ENCODE measurements around the gene CBR3.
A peak's percentile ranks its signal among the peaks of the same experiment; 100 is the strongest.

The CBR3 gene

DNA sequence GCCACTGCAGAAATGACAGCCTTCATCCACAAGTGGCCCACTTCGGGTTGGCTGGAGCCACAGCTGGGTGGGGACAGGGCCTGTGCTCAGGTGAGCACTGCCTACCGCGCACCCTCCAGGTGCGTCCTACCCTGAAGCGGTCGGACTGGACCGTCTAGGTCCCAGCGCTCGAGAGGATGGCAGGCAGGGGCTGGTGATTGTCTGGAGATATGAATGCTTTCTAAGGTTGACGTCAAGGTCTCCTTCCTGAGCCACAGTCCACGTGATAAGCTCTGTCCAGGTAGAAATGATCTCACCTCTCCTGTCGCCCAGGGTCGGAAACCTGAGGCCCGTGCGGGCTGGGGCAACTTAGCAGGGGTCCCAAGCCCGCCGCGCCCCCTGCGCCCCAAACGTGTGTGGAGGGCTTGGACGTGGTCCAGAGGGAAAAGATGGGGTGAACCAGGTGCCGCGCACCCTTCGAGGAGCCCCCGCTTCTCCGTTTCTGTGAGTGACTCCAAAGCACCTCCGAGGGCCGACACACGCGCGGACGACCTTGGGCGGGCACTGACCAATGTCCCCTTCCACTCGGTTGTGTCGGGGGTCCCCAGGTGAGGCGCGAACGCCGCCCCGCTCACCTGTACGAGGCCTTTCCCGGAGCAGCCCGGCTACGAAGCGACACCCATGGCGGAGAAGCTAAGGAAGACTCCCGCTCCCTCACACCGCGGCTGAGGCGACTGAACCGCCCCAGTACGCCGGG, 20.9 kb downstream of the CBR3 start:
- DNase-seq (ENCODE audit: low read depth) = no peak

DNA sequence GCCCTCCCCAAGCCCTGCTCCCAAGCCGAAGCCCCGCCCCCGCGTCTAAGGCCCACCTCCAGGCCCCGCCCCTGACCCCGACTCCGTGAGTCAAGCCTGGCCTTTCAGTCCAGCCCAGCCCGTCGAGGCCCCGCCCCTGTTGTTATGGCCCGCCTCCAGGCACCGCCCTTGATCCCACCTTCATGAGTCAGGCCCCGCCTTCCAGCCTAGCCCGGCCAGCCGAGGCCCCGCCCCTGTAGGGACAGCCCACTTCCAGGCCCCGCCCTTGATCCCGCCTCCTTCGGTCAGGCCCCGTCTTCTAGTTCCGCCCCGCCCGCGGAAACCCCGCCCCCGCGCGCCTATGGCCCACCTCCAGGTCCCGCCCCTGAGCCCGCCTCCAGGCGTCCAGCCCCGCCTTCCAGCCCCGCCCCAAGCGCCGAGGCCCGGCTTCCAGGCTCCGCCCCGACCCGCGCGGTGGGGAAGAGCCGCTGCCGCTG, 21.5 kb downstream of the CBR3 start:
- DNase-seq (ENCODE audit: low read depth) = peak; percentile 90

DNA sequence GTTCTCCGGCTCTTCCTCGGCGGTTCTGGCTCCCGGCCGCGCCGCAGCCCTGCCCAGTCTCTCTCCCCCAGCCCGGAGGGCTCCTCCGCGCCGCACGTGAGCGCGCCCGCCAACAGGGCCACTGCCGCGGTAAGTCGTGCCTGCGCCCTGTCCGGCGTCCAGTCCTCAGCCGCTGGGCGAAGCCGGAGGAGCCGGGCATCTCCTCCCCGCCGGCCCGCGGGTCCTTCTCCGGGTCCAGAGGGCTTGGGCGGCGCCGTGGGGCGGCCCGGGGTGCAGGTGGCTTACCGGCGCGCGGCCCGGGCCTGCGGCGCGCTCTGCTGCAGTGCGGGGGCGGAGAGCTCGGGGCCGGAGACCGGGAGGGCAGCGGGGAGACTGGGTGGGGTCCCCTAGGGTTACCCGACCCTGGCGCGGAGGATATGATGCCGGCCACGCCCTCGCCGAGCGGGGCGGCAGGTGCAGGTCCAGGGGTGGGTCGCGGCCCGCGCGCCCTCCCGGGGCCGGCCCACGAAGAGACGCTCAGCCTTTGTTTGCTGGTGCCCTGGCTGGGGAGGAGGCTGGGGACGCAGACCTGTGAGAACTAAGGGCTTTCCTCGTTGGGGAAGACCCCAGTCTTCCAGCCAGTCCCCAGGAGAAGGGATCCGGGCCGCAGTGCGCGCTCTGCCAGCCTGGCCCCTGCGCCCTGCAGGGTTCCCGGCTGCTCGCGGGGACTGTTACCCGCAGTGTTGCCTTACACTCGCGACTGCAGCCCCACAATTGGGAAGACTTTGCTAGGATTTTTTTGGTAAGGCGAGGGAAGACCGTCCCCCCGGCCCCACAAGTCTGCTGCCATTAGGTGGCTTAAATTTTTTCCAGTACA, 22.2 kb downstream of the CBR3 start, which contains the start of gene DOP1B:
DOP1B (plus strand) TSS at position 10 of the 856 bp plus-strand sequence. CDS start 7,910 bp downstream, outside the sequence.
- no peak for DNase-seq (ENCODE audit: low read depth)

DNA sequence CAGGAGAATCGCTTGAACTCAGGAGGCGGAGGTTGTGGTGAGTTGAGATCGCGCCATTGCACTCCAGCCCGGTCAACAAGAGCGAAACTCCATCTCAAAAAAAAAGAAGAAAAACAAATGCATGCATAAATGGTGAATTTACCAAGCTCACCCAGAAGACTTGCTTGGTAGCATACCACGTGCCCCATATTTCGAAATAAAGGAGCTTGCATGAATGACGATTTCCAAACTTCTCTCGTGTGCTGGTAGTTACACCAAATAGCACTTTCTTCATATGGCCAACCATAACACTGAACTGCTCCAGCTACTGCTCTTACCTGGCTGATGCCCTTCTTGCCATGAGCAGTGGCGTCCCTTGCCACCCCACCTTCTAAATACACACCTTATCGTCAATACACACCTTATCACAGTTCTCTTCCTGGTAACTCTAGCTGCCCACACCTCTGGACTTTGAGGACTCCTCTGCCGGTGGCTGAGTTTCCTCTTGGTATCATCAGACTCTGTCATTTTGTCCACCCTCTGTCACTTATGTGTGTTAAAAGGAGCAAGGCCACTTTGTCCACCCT, 24.6 kb downstream of the CBR3 start:
- no peak for DNase-seq (ENCODE audit: low read depth)

DNA sequence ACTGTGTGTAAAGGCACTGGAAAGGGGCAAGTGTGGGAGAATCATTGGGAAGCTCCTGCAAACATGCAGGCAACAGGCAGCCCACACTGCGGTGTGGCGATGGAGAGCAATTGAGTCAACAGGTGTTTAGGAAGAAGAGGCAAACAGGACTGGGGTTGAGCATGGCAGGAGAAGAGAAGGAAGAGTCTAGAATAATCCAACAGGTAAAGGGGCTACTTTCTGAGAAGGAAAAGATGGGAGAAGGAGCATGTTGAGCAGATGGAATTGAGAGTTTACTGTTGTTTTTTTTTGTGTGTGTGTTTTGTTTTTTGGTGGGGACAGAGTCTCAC, 25.9 kb downstream of the CBR3 start:
- no peak for DNase-seq (ENCODE audit: low read depth)

DNA sequence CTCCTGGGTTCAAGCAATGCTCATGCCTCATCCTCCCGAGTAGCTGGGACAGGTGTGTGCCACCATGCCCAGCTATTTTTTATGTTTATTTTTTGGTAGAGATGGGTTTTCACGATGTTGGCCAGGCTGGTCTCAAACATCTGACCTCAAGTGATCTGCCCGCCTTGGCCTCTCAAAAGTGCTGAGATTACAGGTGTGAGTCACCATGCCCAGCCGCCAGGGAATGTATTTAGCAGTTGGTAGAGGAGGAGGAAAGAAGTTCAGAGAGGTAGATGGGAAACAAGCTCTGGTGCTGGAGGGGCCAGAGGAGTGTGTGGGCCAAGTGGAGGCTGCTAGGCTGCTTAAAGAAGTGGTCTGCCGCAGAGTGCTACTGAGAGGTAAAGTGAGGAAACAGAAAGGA, 27.8 kb downstream of the CBR3 start:
- DNase-seq (ENCODE audit: low read depth) = no peak

DNA sequence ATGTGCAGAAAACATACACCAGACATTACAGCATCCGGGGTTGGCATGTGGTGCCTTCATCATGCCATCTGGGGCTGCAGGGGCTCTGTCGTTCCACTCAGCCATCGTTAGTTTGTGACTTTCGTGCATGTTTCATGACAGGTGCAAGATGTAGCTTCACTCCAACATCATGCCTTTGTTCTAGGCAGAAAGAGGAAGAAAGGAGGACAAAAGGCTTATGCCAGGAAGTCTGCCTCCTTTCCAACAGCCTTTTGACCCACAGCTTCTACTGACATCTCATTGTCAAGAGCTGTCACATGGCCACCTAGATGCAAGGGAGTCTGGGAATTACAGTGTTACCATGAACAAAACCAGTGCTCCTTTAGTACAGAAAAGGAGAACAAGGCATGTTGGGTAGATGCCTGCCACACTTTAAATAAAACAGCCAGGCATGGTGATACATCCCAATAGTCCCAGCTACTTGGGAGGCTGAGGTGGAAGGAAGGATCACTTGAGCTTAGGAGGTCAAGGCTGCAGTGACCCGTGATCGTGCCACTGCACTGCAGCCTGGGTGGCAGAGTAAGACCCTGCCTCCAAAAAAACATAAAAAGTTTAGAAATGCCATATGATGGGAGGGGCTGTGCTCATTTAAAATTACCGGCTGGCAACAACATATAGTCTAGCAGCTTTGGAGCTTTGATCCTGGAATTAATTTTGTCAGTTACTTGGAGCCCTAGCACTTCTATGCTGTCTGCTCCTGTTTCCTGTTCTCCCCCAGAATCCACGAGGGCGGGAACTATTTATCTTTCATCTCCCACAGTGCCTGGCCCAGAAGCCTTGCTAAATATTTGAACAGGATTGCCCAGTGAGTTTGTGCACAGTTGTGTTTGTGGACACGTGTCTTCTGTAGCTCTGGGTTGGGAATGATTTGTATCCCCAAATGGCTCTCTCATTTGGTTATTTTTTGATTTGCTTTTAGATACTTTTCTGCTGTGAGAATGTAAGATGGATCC, 29.2 kb downstream of the CBR3 start:
- no peak for DNase-seq (ENCODE audit: low read depth)

DNA sequence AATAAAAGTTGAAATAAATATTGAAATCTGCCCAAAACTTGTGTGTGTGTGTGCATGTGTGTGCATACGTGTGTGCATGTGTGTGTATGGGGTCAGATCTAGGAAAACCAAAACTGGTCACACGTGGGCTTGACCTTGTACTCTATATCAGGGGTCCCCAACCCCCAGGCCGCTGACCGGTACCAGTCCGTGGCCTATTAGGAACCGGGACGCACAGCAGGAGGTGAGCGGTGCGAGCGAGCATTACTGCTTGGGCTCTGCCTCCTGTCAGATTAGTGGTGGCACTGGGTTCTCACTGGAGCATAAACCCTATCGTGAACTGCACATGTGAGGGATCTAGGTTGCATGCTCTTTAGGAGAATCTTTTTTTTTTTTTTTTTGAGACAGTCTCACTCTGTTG, 30.5 kb downstream of the CBR3 start:
- no peak for DNase-seq (ENCODE audit: low read depth)

DNA sequence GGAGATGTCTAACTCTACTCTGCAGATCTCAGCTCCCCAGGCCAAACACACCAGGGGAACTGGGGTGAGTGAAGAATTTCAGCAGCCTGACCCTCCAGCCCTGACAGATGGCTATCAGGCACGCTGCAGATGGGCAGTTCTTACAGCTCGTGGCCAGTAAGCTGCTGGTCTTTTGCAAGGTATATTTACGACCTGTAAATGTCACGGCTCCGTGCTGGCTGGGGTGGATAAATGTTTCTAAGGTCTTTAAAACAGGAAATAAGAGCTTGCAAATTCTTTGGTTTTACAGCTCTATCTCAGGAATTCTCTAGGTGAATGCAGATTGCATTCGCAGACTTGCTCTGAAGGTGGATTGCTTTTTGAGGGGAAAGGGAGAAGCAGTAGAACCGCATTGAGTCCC, 31.8 kb downstream of the CBR3 start:
- DNase-seq (ENCODE audit: low read depth) = no peak

DNA sequence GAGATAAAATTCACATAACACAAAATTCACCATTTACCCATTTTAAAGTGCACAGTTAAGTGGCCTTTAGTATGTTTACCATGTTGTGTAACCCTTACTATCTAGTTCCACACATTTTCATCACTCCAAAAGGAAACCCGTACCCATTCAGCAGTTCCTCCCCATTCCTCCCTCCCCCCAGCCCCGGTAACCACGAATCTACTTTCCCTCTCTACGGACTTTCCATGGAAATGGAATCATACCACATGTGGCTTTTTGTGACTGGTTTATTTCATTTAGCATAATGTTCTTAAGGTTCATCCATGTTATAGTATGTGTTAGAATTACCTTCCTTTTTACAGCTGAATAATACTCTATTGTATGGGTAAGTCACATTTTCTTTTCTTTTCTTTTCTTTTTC, 32.7 kb downstream of the CBR3 start:
- no peak for DNase-seq (ENCODE audit: low read depth)

DNA sequence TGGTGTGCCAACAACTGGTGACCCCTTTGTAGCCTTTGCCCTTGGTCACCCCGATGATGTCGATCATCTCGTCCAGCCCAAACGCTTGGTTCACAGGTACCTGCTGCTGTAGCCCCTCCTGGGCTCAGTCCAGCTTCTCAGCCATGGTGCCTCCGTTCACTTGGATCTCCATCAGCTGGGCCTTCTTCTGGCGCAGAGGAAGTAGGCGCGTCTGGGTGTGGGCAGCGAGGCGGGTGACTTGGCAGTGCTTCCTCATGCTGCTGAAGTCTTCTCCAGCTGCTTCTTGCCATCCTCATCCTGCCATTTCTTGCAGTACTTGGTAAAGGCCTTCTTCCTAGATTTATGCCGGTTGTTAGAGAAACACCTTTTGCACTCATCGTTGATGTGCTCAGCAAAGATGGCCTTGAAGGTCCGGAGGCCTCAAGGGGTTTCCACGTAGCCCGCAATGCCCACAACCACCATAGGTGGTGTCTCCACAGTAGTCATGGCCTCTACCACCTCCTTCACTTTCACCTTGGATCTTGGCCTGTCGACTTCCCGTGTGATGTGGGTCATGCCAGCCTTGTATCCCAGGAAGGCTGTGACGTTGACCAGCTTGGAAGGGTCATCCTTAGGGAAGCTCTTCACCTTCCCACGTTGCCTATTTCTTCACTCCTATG, 34.7 kb downstream of the CBR3 start:
- no peak for DNase-seq (ENCODE audit: low read depth)

DNA sequence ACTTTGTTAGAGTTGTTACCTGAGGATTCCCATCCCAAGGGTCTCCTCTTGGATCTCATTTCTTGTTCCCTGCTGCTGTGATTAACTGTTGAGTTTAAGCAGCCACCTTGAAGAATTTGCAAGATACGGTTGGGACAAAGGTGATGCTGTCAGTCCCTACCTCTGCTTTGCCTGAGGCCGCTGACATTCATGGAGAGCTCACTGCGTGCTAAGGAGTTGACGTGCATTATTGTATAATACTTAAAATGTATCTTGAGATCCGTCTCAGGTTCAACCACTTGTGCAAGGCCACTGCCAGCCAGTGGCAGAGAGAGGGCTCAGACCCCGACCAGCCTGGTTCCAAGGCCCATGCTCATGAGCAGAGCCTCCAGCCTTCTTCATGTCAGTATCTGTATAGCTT, 35.9 kb downstream of the CBR3 start:
- no peak for DNase-seq (ENCODE audit: low read depth)

DNA sequence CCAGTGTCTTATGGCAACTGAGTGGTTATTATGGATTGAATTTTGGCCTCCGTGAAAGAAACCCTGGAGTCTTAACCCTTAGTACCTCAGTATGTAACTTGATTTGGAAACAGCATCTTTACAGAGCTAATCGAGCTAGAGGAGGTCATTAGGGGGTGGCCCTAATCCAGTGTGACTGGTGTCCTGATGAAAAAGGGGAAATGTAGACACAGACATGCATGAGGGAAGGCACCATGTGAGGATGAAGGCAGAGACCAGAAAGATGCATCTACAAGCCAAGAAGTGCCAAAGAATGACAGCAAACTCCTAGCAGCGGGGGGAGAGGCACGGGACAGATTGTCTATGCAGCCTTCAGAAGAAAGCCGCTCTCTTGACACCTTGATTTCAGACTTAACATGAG, 36.5 kb downstream of the CBR3 start:
- no peak for DNase-seq (ENCODE audit: low read depth)

DNA sequence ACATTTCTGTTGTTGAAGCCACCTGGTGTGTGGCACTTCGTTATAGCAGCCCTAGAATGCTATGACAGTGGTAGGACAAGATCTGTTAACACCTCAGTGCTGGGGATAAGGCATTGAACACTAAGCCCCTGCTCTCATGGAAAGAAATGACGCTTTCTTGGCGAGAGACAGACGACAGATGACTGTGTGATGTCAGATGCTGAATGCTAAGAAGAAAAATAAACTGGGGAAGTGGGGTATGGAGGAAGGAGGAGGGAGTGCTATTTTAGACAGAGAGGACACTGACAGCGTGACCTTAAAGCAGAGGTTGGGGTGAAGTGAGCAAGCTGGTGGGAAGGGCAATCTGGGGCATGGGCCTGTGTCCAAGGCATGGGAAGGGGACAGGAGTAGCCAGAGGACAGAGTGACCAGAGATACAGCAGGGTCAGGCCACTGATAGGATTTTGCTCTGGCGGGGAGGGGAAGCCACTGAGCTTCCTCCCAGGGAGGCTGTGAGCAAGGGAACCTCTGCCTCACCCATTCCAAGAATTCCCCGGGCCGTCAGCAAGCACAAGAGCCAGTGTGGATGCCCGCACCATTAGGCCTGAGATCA, 37.0 kb downstream of the CBR3 start:
- DNase-seq (ENCODE audit: low read depth) = no peak

DNA sequence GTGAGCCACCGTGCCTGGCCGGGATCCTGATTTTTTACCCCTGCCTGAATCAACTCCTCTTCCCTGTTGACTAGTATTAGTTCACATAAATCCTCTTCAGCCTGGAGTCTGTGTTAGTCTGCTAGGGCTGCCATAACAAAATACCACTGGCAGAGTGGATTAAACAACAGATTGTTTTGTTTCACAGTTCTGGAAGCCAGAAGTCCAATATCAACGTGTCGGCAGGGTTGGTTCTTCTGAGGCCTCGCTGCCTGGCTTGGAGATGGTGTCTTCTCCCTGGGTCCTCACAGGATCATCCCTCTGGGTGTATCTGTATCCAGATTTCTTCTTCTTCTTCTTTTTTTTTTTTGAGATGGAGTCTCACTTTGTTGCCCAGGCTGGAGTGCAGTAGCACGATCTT, 39.9 kb downstream of the CBR3 start:
- DNase-seq (ENCODE audit: low read depth) = no peak

DNA sequence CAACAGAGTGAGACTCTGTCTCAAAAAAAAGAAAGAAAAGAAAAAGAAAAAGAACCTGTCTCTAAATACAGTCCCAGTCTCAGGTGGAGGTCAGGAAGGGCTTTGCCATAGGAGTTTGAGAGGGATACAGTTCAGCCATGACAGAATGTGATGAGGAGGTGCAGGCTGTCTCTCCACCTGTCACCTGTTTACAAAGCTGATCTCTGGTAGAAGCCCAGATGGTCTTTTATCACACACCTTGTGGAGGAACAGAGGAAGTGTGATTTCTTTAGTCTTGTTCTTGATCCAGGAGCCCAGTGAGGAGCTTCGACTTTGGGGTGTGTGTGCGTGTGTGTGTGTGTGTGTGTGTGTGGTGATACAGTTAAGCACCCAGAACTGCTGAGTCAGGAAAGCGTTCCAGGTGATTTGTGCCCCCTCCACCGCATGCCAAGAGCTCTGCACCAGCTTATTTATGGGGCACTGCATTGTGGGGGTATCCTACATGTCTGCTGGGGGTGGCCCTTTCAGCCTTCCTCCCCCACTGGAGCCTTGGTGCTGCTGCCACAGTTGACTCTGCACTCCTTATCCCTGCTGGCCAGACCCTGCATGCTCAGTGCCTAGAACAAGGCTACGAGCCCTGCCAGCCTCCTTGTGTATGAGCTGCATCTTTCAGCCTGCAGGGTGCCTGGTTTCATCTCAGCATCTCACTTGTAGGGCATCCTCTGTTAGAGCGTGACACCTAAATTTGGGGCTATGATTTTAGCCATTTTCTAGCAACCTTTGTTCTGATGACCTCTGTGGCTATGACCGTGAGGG, 41.1 kb downstream of the CBR3 start:
- DNase-seq (ENCODE audit: low read depth) = no peak

DNA sequence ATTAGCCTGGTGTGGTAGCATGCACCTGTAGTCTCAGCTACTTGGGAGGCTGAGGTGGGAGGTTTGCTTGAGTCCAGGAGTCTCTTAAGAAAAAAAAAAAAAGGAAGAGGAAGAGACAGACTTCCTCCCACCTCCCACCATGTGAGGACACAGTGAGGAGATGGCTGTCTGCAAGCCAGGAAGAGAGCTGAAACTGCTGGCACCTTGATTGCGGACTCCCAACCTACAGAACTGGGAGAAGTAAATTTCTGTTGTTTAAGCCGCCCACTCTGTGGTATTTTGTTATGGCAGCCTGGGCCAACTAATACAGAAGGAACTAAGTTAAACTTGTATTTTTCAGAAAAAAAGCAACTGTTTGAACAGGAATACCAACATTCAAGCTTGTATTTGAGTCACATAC, 43.5 kb downstream of the CBR3 start:
- DNase-seq (ENCODE audit: low read depth) = no peak

DNA sequence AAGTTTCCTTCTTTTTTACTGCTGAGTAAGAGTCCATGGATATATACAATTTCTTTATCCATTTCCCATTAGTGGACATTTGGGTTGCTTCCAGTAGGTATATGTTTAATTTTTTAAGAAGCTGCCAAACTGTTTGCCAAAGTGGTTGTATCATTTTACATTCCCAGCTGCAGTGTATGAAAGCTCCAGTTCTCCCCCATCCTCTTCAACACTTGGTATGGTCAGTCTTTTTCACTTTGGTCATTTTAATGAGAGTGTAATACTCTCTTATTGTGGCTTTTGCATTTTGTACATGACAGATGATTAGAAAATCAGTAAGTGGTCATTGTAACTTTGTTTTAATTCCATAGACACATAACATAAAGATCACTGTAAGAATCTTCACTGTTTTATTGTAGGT, 44.3 kb downstream of the CBR3 start:
- no peak for DNase-seq (ENCODE audit: low read depth)

DNA sequence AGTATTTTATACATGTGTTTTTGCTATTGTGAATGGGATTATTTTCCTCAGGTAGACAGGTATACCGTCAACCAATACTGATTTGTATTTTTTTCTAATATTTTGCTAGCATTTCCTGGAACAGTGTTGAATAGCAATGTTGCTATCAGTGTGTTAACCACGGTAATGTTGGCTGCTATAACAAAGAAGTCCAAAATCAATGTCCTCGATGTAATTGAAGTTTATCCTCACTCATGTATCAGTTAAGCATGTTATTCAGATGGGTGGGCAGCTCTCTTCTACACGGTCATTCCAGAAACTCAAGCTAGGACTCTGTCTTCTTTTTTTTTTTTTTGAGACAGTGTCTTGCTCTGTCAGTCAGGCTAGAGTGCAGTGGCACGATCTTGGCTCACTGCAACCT, 46.1 kb downstream of the CBR3 start:
- no peak for DNase-seq (ENCODE audit: low read depth)

DNA sequence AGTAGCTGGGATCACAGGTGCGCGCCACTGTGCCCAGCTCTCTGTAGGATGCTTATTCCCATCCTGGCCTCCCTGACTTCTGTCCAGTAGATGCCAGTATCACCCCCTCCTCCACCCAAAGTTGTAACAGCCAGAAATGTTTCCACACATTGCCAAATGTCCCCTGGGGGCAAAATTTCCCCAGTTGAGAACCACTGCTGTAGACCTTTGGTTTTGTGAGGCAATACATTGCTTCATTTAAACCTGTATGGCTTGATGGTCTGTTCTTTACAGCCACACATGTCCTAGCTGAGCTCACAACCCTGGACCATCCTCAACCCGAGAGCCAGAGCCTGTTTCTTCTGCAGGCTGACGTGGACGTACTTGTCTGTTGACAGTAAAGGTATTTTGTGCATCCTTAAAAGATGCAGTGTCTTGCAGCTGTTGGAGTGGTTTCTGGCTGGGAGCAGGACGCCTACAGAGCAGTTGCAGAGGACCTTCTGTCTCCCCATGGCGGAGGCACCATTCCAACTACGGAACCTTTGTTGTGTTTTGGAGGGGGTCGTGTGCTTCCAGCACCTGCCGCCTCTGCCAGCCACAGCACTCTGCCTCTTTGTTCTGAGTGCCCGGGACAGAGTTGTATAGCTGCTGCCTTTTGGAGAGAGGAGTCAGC, 48.4 kb downstream of the CBR3 start:
- no peak for DNase-seq (ENCODE audit: low read depth)

Measured in HS-5 (cell line).